VCaP (cell line): ENCODE measurements around the gene WBP11.
"Not testable (repeated sequence)": the region's sequence is repeated elsewhere in the genome, so short reads cannot be mapped to it uniquely, and the experiment has no call there.

Source experiments
- H3K27ac ChIP-seq: fragments of 450-650 bp; 2 replicates; pipeline ENCODE4 v1.5.1; 2017
- CTCF ChIP-seq: fragments of 450-650 bp; conservative IDR thresholded peaks from 2 replicates; pipeline ENCODE4 v1.5.1; 2017; ENCODE audit warnings: mild to moderate bottlenecking, moderate library complexity

Gene WBP11

GRCh38 chr12:14766649-14767215, 36.5 kb downstream of the WBP11 start:
- no peak for TF ChIP-seq CTCF
- peak overlapping the region; percentile 95; the same call in 1 of the 2 replicates for H3K27ac ChIP-seq

- peak overlapping the region; percentile 95; the same call in 1 of the 2 replicates for H3K27ac ChIP-seq
Measured at GRCh38 chr12:14766020-14766419, 37.3 kb downstream of the WBP11 start.

- H3K27ac ChIP-seq, result no peak overlapping the region
- TF ChIP-seq CTCF, result no peak
Measured at GRCh38 chr12:14765398-14765797, 37.9 kb downstream of the WBP11 start.

GRCh38 chr12:14759711-14760280, 43.5 kb downstream of the WBP11 start:
- H3K27ac ChIP-seq, result not testable (repeated sequence)

- H3K27ac ChIP-seq, result no peak overlapping the region
- peak; percentile 47 for TF ChIP-seq CTCF
Measured at GRCh38 chr12:14756334-14757143, 46.7 kb downstream of the WBP11 start.

GRCh38 chr12:14751986-14752385, 51.3 kb downstream of the WBP11 start:
- peak overlapping the region; percentile 84 for H3K27ac ChIP-seq
- TF ChIP-seq CTCF, result no peak

- TF ChIP-seq CTCF, result no peak
- H3K27ac ChIP-seq, result no peak overlapping the region
Measured at GRCh38 chr12:14743061-14743460, 60.2 kb downstream of the WBP11 start.

- H3K27ac ChIP-seq, result peak overlapping the region; percentile 92; the same call in 1 of the 2 replicates
- no peak for TF ChIP-seq CTCF
Measured at GRCh38 chr12:14741942-14742341, 61.3 kb downstream of the WBP11 start.
